ENCODE results near the gene STPG3.

DNA sequence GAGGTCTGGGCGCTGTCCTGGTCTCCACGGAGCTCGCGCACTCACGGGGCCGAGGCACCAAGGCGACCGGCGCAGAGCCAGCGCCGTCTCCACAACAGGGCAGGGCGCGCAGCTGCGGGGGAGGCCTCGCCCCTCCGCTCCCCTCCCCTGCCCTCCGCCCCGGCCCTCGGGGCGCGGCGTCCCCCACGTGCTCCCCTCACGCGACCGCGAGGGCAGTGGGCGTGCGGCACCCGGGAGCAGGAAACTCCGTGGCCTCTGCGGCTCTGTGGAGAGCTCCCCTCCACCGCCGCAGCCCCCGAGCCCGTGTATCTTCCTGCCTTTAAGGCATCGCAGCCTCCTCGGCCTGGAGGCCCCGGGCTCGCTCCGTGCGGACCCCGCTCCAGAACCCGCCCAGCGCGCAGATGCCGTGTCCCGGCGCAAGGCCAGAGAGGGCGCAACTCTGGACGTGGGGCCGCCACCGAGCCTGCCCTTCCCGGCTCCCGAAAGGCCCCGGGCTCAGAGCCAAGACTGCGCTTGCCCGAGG, 10.7 kb upstream of the STPG3 start:
- peak in 1 of 6 experiments; percentile 6 for TF ChIP-seq CTCF (IDR thresholded peaks at IDR 0.05)
- TF ChIP-seq POLR2A (IDR thresholded peaks at IDR 0.05), result peak in 1 of 2 donors; percentile 23

Data from adrenal gland (tissue), 5 donors.